ENCODE data around the gene SLC9A1.

SLC9A1 gene

GRCh38 chr1:27154469-27154990, 395 bp downstream of the SLC9A1 start:
- Histone ChIP-seq H3K36me3 (ENCODE audit: control insufficient read depth in 2 of 2, insufficient read depth in 1 of 2, low read length in 2 of 2) (peaks cover 0 to 16% of the 10 kb centered on the region in 2 experiments; a peak in 1 of 3 replicates), H3K4me1 (ENCODE audit: control insufficient read depth, insufficient read depth, low read length) (peaks cover 4% of the 10 kb centered on the region; the same call in 1 of the 2 replicates)

GRCh38 chr1:27153927-27154358, 982 bp downstream of the SLC9A1 start:
- TF ChIP-seq FEZF1 (tag by site-specific recombination; IDR thresholded peaks at IDR 0.05), result no peak
- peak; percentile 41; the same call in 1 of the 2 replicates for TF ChIP-seq ZNF600 (tag by site-specific recombination; IDR thresholded peaks at IDR 0.05)
- no peak for TF ChIP-seq ZBTB11 (tag by site-specific recombination; conservative IDR thresholded peaks at IDR 0.05; ENCODE audit: low read depth)
- peak; percentile 88 for TF ChIP-seq ZNF449 (tag by site-specific recombination; IDR thresholded peaks at IDR 0.05)
- H3K9me3 ChIP-seq (ENCODE audit: control insufficient read depth, insufficient read depth, low read depth, low read length), result no peaks in the 10 kb centered on the region
- ChIA-PET POLR2A (interaction anchor here (0.8 to 3.4 kb wide), 14 partner anchors 9 to 346 kb away, joined by 3 to 71 read pairs (median 4); partner anchors contain the start of genes MAP3K6 and TRNP1), CTCF (interaction anchor here (0.6 to 0.7 kb wide), 3 partner anchors 16 to 43 kb away, joined by 3 to 4 read pairs (median 4); no protein-coding TSS in a partner anchor)
- H3K4me1 ChIP-seq (ENCODE audit: control insufficient read depth, insufficient read depth, low read length), result peaks cover 4% of the 10 kb centered on the region; the same call in 1 of the 2 replicates
- no peak overlapping the region for H3K27ac ChIP-seq (ENCODE audit: extremely low read depth, low read depth, low read length)
- peak overlapping the region; percentile 59 for H3K4me3 ChIP-seq (ENCODE audit: low read depth, low read length)
- peaks cover 0 to 20% of the 10 kb centered on the region in 2 experiments; a peak in 1 of 3 replicates for H3K36me3 ChIP-seq (ENCODE audit: control insufficient read depth in 2 of 2, insufficient read depth in 1 of 2, low read length in 2 of 2)

More at GRCh38 chr1:27154469-27154990, 395 bp downstream of the SLC9A1 start:
- ChIA-PET POLR2A (interaction anchor here (0.5 to 3.4 kb wide), 30 partner anchors 10 to 1639 kb away, joined by 3 to 71 read pairs (median 4); partner anchors contain the start of genes MAP3K6, STX12, TENT5B and TRNP1), CTCF (interaction anchor here (0.6 to 1.7 kb wide), 9 partner anchors 9 to 682 kb away, joined by 3 to 6 read pairs (median 4); no protein-coding TSS in a partner anchor)
- Histone ChIP-seq H3K27ac (ENCODE audit: extremely low read depth, low read depth, low read length) (no peak overlapping the region; the same call in 1 of the 2 replicates), H3K4me3 (ENCODE audit: low read depth, low read length) (peak overlapping the region; percentile 59), H3K9me3 (ENCODE audit: control insufficient read depth, insufficient read depth, low read depth, low read length) (no peaks in the 10 kb centered on the region)
- TF ChIP-seq ZNF112 (tag by site-specific recombination; IDR thresholded peaks at IDR 0.05) (no peak), YY2 (tag by site-specific recombination; IDR thresholded peaks at IDR 0.05) (peak; percentile 52; the same call in 1 of the 2 replicates), ZSCAN18 (tag by site-specific recombination; IDR thresholded peaks at IDR 0.05) (no peak), PRDM1 (tag by site-specific recombination; IDR thresholded peaks at IDR 0.05) (peak; percentile 82), ZNF747 (tag by site-specific recombination; IDR thresholded peaks at IDR 0.05) (0 out of 2 replicates have a peak, but pooled peaks have one; percentile 23), ZBTB48 (tag by site-specific recombination; IDR thresholded peaks at IDR 0.05) (peak; percentile 91), ZBTB7A (tag by site-specific recombination; IDR thresholded peaks at IDR 0.05; ENCODE audit: low read depth) (peak; percentile 52; the same call in 1 of the 2 replicates), ZNF776 (tag by site-specific recombination; IDR thresholded peaks at IDR 0.05; ENCODE audit: borderline replicate concordance) (0 out of 2 replicates have a peak, but pooled peaks have one; percentile 6), ZNF223 (tag by site-specific recombination; IDR thresholded peaks at IDR 0.05) (0 out of 2 replicates have a peak, but pooled peaks have one; percentile 22), ZNF23 (tag by site-specific recombination; IDR thresholded peaks at IDR 0.05; ENCODE audit: borderline replicate concordance) (no peak)

Measured in HEK293 (cell line).